ENCODE data around the gene CRYBA1. TPM values are rescaled to one million over a fixed set of nuclear protein-coding genes. Genes with fewer than 3 reads are reported as not detected.

CRYBA1 gene
- total RNA-seq, 4 donors from 2014 or later = not detected

- no peaks in the 10 kb centered on the region for H3K36me3 ChIP-seq
- intact Hi-C loops (cut with DNase I; ENCODE audit: low total_unique reads) = no loop called here
- H3K27me3 ChIP-seq = no peaks in the 10 kb centered on the region
- 75 to 76% methylated on average over 5 to 7 of the region's 7 CpGs for WGBS, 2 donors (ENCODE audit: low coverage in 1 of 2)
- in situ Hi-C loops (cut with MboI; ENCODE audit: low pct_ligation_motif_present in 1 of 4, low pct_unique_long_range_greater_than_20kb in 1 of 4, low sequenced_read_pairs in 3 of 4) = no loop called here
- no peak for DNase-seq
- peaks cover 0 to 22% (median 15%) of the 10 kb centered on the region in 4 donors for H3K4me1 ChIP-seq
- no peaks in the 10 kb centered on the region for H3K9me3 ChIP-seq
- H3K4me3 ChIP-seq = no peak overlapping the region
- TF ChIP-seq EP300 (IDR thresholded peaks at IDR 0.05; ENCODE audit: low read depth) (no peak), CTCF (IDR thresholded peaks at IDR 0.05) (peak; percentile 25 to 39 (median 36)), POLR2A (IDR thresholded peaks at IDR 0.05) (no peak), POLR2AphosphoS5 (IDR thresholded peaks at IDR 0.05) (no peak)
- H3K27ac ChIP-seq = no peak overlapping the region
These were observed 5.6 kb downstream of the CRYBA1 start for GRCh38 chr17:29252101-29252791.

GRCh38 chr17:29253037-29253436 is 6.4 kb downstream of the CRYBA1 start:
- in situ Hi-C loops (cut with MboI; ENCODE audit: low pct_ligation_motif_present in 1 of 4, low pct_unique_long_range_greater_than_20kb in 1 of 4, low sequenced_read_pairs in 3 of 4) (no loop called here), intact Hi-C loops (cut with DNase I; ENCODE audit: low total_unique reads) (no loop called here)
- WGBS, 2 donors (ENCODE audit: low coverage in 1 of 2) = 85 to 95% methylated on average over 2 of the region's 2 CpGs
- Histone ChIP-seq H3K4me3 (no peak overlapping the region), H3K36me3 (no peaks in the 10 kb centered on the region), H3K9me3 (no peaks in the 10 kb centered on the region), H3K27me3 (no peaks in the 10 kb centered on the region), H3K4me1 (peaks cover 0 to 29% (median 15%) of the 10 kb centered on the region in 4 donors), H3K27ac (no peak overlapping the region)
- DNase-seq = no peak
- TF ChIP-seq CTCF (IDR thresholded peaks at IDR 0.05) (no peak), EP300 (IDR thresholded peaks at IDR 0.05; ENCODE audit: low read depth) (no peak), POLR2A (IDR thresholded peaks at IDR 0.05) (no peak)

GRCh38 chr17:29255926-29256522 is 9.4 kb downstream of the CRYBA1 start:
- WGBS, 2 donors (ENCODE audit: low coverage in 1 of 2) = 79 to 80% methylated on average over 3 to 4 of the region's 4 CpGs
- intact Hi-C loops (cut with DNase I; ENCODE audit: low total_unique reads) = no loop called here
- H3K4me3 ChIP-seq = no peak overlapping the region
- no peak for DNase-seq
- in situ Hi-C loops (cut with MboI; ENCODE audit: low pct_ligation_motif_present in 1 of 4, low pct_unique_long_range_greater_than_20kb in 1 of 4, low sequenced_read_pairs in 3 of 4) = no loop called here
- TF ChIP-seq POLR2AphosphoS5 (IDR thresholded peaks at IDR 0.05) = no peak
- no peak for TF ChIP-seq CTCF (IDR thresholded peaks at IDR 0.05)
- no peak for TF ChIP-seq POLR2A (IDR thresholded peaks at IDR 0.05)
- no peak for TF ChIP-seq EP300 (IDR thresholded peaks at IDR 0.05; ENCODE audit: low read depth)
- no peaks in the 10 kb centered on the region for H3K9me3 ChIP-seq
- H3K4me1 ChIP-seq = peaks cover 0 to 40% (median 18%) of the 10 kb centered on the region in 4 donors
- no peaks in the 10 kb centered on the region for H3K27me3 ChIP-seq
- H3K36me3 ChIP-seq = peaks cover 0 to 15% (median 7%) of the 10 kb centered on the region in 4 donors
- peak overlapping the region in 2 of 4 donors; percentile 57 to 67 for H3K27ac ChIP-seq

GRCh38 chr17:29256735-29257466 is 10.2 kb downstream of the CRYBA1 start:
- Histone ChIP-seq H3K9me3 (no peaks in the 10 kb centered on the region), H3K27ac (peak overlapping the region; percentile 48 to 67 (median 56)), H3K4me3 (no peak overlapping the region), H3K36me3 (peaks cover 0 to 24% (median 10%) of the 10 kb centered on the region in 4 donors), H3K27me3 (no peaks in the 10 kb centered on the region), H3K4me1 (peaks cover 0 to 40% (median 18%) of the 10 kb centered on the region in 4 donors)
- intact Hi-C loops (cut with DNase I; ENCODE audit: low total_unique reads) (no loop called here), in situ Hi-C loops (cut with MboI; ENCODE audit: low pct_ligation_motif_present in 1 of 4, low pct_unique_long_range_greater_than_20kb in 1 of 4, low sequenced_read_pairs in 3 of 4) (no loop called here)
- 44 to 56% methylated on average over 8 of the region's 8 CpGs for WGBS, 2 donors (ENCODE audit: low coverage in 1 of 2)
- TF ChIP-seq EP300 (IDR thresholded peaks at IDR 0.05; ENCODE audit: low read depth) (no peak), POLR2AphosphoS5 (IDR thresholded peaks at IDR 0.05) (no peak), CTCF (IDR thresholded peaks at IDR 0.05) (no peak), POLR2A (IDR thresholded peaks at IDR 0.05) (no peak)
- no peak for DNase-seq
